ENCODE data around the gene ANAPC15. TPM values are rescaled to one million over a fixed set of nuclear protein-coding genes. Genes with fewer than 3 reads are reported as not detected.

Gene ANAPC15
- total and polyA plus RNA-seq, 2 of the 13 experiments (the other 11 are each of a cell fraction or from before 2014, with no cell fraction given) = 18.8 to 25.7 TPM

- TF ChIP-seq NFAT5 (CRISPR knock-in tag; IDR thresholded peaks at IDR 0.05) = 0 out of 2 replicates have a peak, but pooled peaks have one; percentile 10
- TF ChIP-seq ZIK1 (CRISPR knock-in tag; IDR thresholded peaks at IDR 0.05; ENCODE audit: borderline replicate concordance, low read depth) = no peak
- TF ChIP-seq RFX1 (IDR thresholded peaks at IDR 0.05) = no peak
- TF ChIP-seq AGO1 (IDR thresholded peaks at IDR 0.05; ENCODE audit: low read depth, low read length, poor library complexity, severe bottlenecking) = no peak
- no peak for TF ChIP-seq ZNF841 (CRISPR knock-in tag; IDR thresholded peaks at IDR 0.05; ENCODE audit: borderline replicate concordance)
- no peak for TF ChIP-seq HMG20A (CRISPR knock-in tag; IDR thresholded peaks at IDR 0.05; ENCODE audit: borderline replicate concordance)
- TF ChIP-seq ZNF646 (CRISPR knock-in tag; IDR thresholded peaks at IDR 0.05) = no peak
- no peak for TF ChIP-seq ZNF138 (CRISPR knock-in tag; IDR thresholded peaks at IDR 0.05; ENCODE audit: low read depth)
- TF ChIP-seq ZNF496 (CRISPR knock-in tag; IDR thresholded peaks at IDR 0.05; ENCODE audit: insufficient replicate concordance) = no peak
- no peak for TF ChIP-seq ATRX (CRISPR knock-in tag; IDR thresholded peaks at IDR 0.05; ENCODE audit: borderline replicate concordance)
- TF ChIP-seq BRF2 (CRISPR knock-in tag; IDR thresholded peaks at IDR 0.05) = no peak
- TF ChIP-seq KLF15 (CRISPR knock-in tag; IDR thresholded peaks at IDR 0.05; ENCODE audit: borderline replicate concordance) = no peak
- no peak for TF ChIP-seq KMT2B (CRISPR knock-in tag; IDR thresholded peaks at IDR 0.05)
- no peak for TF ChIP-seq FUBP1 (CRISPR knock-in tag; IDR thresholded peaks at IDR 0.05; ENCODE audit: borderline replicate concordance)
- no peak for TF ChIP-seq ZNF615 (CRISPR knock-in tag; IDR thresholded peaks at IDR 0.05; ENCODE audit: borderline replicate concordance)
Observed at GRCh38 chr11:72103754-72104167, 8.7 kb downstream of the ANAPC15 start (continued).
